ENCODE results near the gene DPH1. TPM values are rescaled to one million over a fixed set of nuclear protein-coding genes. Genes with fewer than 3 reads are reported as not detected.

DPH1 gene
- total RNA-seq, 2 donors from 2014 or later, result 31.1 to 48.3 TPM

DNA sequence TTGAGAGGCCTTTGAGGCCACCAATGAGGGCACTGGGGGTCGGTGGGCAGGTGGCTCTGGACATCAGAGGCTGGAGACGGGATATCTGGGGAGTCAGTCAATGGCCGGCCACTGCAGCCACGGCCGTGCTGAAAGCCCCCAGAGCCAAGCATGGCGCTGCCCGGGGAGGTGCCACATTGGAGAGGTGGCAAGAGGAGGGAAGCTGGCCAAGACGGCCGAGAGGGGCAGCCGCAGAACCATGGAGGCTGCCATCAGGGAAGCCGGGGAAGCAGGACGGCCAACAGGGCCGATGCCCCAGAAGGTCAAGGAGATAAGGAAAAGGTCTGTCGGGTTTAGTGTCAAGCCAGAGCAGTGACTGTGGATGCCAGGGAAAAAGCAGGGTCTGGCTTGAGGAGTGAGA, 14.6 kb upstream of the DPH1 start:
- H3K9me3 Mint-ChIP-seq, result no peaks in the 10 kb centered on the region

GRCh38 chr17:2016494-2016893, 13.5 kb upstream of the DPH1 start:
- DNase-seq, result no peak
- TF ChIP-seq CTCF (conservative IDR thresholded peaks at IDR 0.05), result no peak
- peaks cover 31% of the 10 kb centered on the region for H3K4me1 Mint-ChIP-seq
- peaks cover 12% of the 10 kb centered on the region for H3K27me3 ChIP-seq (ENCODE audit: control insufficient read depth, insufficient read depth, low read length, poor library complexity, severe bottlenecking)
- no peak overlapping the region for H3K4me3 Mint-ChIP-seq
- peaks cover 30% of the 10 kb centered on the region for H3K36me3 Mint-ChIP-seq (ENCODE audit: low read depth)
- H3K9ac ChIP-seq (ENCODE audit: extremely low read depth, low read length, poor library complexity, severe bottlenecking), result no peak overlapping the region
- no peaks in the 10 kb centered on the region for H3K9me3 Mint-ChIP-seq
- no peak overlapping the region for H3K27ac Mint-ChIP-seq
- peaks cover 8% of the 10 kb centered on the region for H3K4me1 ChIP-seq (ENCODE audit: control insufficient read depth, insufficient read depth, low read length)
- H3K4me3 ChIP-seq (ENCODE audit: low read length), result no peak overlapping the region
- peaks cover 27% of the 10 kb centered on the region for H3K36me3 ChIP-seq (ENCODE audit: control insufficient read depth, insufficient read depth, low read length)
- H3K27ac ChIP-seq (ENCODE audit: low read depth, low read length), result no peak overlapping the region
- peaks cover 77% of the 10 kb centered on the region for H3K27me3 Mint-ChIP-seq (ENCODE audit: insufficient read depth)
- 94 to 96% methylated on average over 16 to 20 of the region's 20 CpGs for WGBS, 2 experiments (ENCODE audit: insufficient coverage in 1 of 2, insufficient read length in 1 of 2)
- H3K9me3 ChIP-seq (ENCODE audit: control insufficient read depth, low read length), result no peaks in the 10 kb centered on the region

More for the DNA sequence above, 14.6 kb upstream of the DPH1 start:
- Mint-ChIP-seq H3K36me3 (ENCODE audit: low read depth) (peaks cover 32% of the 10 kb centered on the region), H3K4me3 (no peak overlapping the region), H3K27me3 (ENCODE audit: insufficient read depth) (peaks cover 70% of the 10 kb centered on the region), H3K4me1 (peaks cover 31% of the 10 kb centered on the region), H3K27ac (no peak overlapping the region)
- H3K9ac ChIP-seq (ENCODE audit: extremely low read depth, low read length, poor library complexity, severe bottlenecking), result no peak overlapping the region
- no peak for DNase-seq
- H3K27me3 ChIP-seq (ENCODE audit: control insufficient read depth, insufficient read depth, low read length, poor library complexity, severe bottlenecking), result peaks cover 2% of the 10 kb centered on the region
- H3K27ac ChIP-seq (ENCODE audit: low read depth, low read length), result no peak overlapping the region
- H3K4me3 ChIP-seq (ENCODE audit: low read length), result no peak overlapping the region
- H3K4me1 ChIP-seq (ENCODE audit: control insufficient read depth, insufficient read depth, low read length), result peaks cover 9% of the 10 kb centered on the region
- TF ChIP-seq CTCF (conservative IDR thresholded peaks at IDR 0.05), result no peak
- 94 to 96% methylated on average over 13 to 14 of the region's 14 CpGs for WGBS, 2 experiments (ENCODE audit: insufficient coverage in 1 of 2, insufficient read length in 1 of 2)
- H3K36me3 ChIP-seq (ENCODE audit: control insufficient read depth, insufficient read depth, low read length), result peaks cover 30% of the 10 kb centered on the region
- no peaks in the 10 kb centered on the region for H3K9me3 ChIP-seq (ENCODE audit: control insufficient read depth, low read length)

GRCh38 chr17:2017274-2017941, 12.5 kb upstream of the DPH1 start:
- no peak overlapping the region for H3K4me3 Mint-ChIP-seq
- Histone ChIP-seq H3K9me3 (ENCODE audit: control insufficient read depth, low read length) (no peaks in the 10 kb centered on the region), H3K27me3 (ENCODE audit: control insufficient read depth, insufficient read depth, low read length, poor library complexity, severe bottlenecking) (peaks cover 12% of the 10 kb centered on the region), H3K4me3 (ENCODE audit: low read length) (no peak overlapping the region), H3K27ac (ENCODE audit: low read depth, low read length) (no peak overlapping the region), H3K4me1 (ENCODE audit: control insufficient read depth, insufficient read depth, low read length) (no peaks in the 10 kb centered on the region), H3K9ac (ENCODE audit: extremely low read depth, low read length, poor library complexity, severe bottlenecking) (no peak overlapping the region), H3K36me3 (ENCODE audit: control insufficient read depth, insufficient read depth, low read length) (peaks cover 26% of the 10 kb centered on the region)
- no peak for DNase-seq
- H3K27ac Mint-ChIP-seq, result no peak overlapping the region
- peaks cover 22% of the 10 kb centered on the region for H3K36me3 Mint-ChIP-seq (ENCODE audit: low read depth)
- H3K27me3 Mint-ChIP-seq (ENCODE audit: insufficient read depth), result peaks cover 78% of the 10 kb centered on the region
- no peak for TF ChIP-seq CTCF (conservative IDR thresholded peaks at IDR 0.05)
- H3K9me3 Mint-ChIP-seq, result no peaks in the 10 kb centered on the region
- peaks cover 23% of the 10 kb centered on the region for H3K4me1 Mint-ChIP-seq
- 92 to 95% methylated on average over 13 to 19 of the region's 19 CpGs for WGBS, 2 experiments (ENCODE audit: insufficient coverage in 1 of 2, insufficient read length in 1 of 2)

All from endodermal cell (in vitro differentiated cells).